IMR-90 (cell line): ENCODE measurements around the gene OR5M8. TPM values are rescaled to one million over a fixed set of nuclear protein-coding genes. Genes with fewer than 3 reads are reported as not detected.

ENCODE experiments used
- ATAC-seq: fragments of 200-7000 bp; cut with Tn5 transposase; 2 replicates; pipeline ENCODE4 v1.9.1; 2020; ENCODE audit warnings: low read depth, mild to moderate bottlenecking, moderate library complexity
- BruUV-seq: library from RNA; stranded (reverse); fragments of 400-500 nt; replicated peaks from 2 replicates; lab custom pipeline; 2021; lab: Mats Ljungman, UMichigan
- CTCF ChIA-PET: fragments of 300-600 bp; formaldehyde crosslinking; extraction: SDS; loops from one replicate; lab custom pipeline; 2021; ENCODE audit warnings: antibody characterized with exemption; lab: Yijun Ruan, JAX
- POLR2A ChIA-PET: fragments of 300-600 bp; sonication (Branson Sonifier 250); formaldehyde crosslinking; loops from one replicate; lab custom pipeline; 2022; ENCODE audit warnings: antibody characterized with exemption; ENCODE audit not compliant: unreplicated experiment; lab: Charles Lee
- DNase-seq: peaks from one replicate; pipeline ENCODE4 v3.0.0; 2013
- H2AFZ ChIP-seq: replicated peaks from 2 replicates; pipeline ENCODE3; 2013; ENCODE audit warnings: low read length, mild to moderate bottlenecking; ENCODE audit not compliant: poor library complexity
- H2AK5ac ChIP-seq: 2 replicates; pipeline ENCODE4 v1.6.1; 2013; ENCODE audit warnings: low read depth, low read length, inconsistent platforms
- H2AK9ac ChIP-seq: replicated peaks from 2 replicates; pipeline ENCODE3; 2013; ENCODE audit warnings: mild to moderate bottlenecking, low read depth, low read length, moderate library complexity; ENCODE audit not compliant: poor library complexity
- H2BK120ac ChIP-seq: 2 replicates; pipeline ENCODE4 v1.6.1; 2013; ENCODE audit warnings: low read depth, low read length, inconsistent platforms
- H2BK15ac ChIP-seq: 3 replicates; pipeline ENCODE4 v1.6.1; 2013; ENCODE audit warnings: low read depth, low read length, inconsistent platforms
- H2BK20ac ChIP-seq: 2 replicates; pipeline ENCODE4 v1.6.1; 2013; ENCODE audit warnings: low read depth, mild to moderate bottlenecking, inconsistent platforms, low read length, moderate library complexity
- H2BK5ac ChIP-seq: 2 replicates; pipeline ENCODE4 v1.6.1; 2013; ENCODE audit warnings: mild to moderate bottlenecking, low read depth, low read length, inconsistent platforms; ENCODE audit not compliant: poor library complexity, severe bottlenecking
- H3K14ac ChIP-seq: replicated peaks from 2 replicates; pipeline ENCODE4 v1.6.1; 2013; ENCODE audit warnings: low read depth, low read length, inconsistent platforms
- H3K18ac ChIP-seq: 2 replicates; pipeline ENCODE4 v1.6.1; 2013; ENCODE audit warnings: low read depth, low read length, control low read depth
- H3K23ac ChIP-seq: 2 replicates; pipeline ENCODE4 v1.6.1; 2013; ENCODE audit warnings: low read depth, low read length, inconsistent platforms
- H3K27ac ChIP-seq: 2 replicates; pipeline ENCODE4 v1.5.1; 2013; ENCODE audit warnings: mild to moderate bottlenecking, control low read depth, low read length; ENCODE audit not compliant: insufficient read depth
- H3K27me3 ChIP-seq: 2 replicates; pipeline ENCODE4 v1.6.1; 2013; ENCODE audit warnings: low read length; ENCODE audit not compliant: control insufficient read depth, insufficient read depth
- H3K36me3 ChIP-seq: 2 replicates; pipeline ENCODE4 v1.6.1; 2013; ENCODE audit warnings: low read length, mixed read lengths; ENCODE audit not compliant: control insufficient read depth, insufficient read depth
- H3K4ac ChIP-seq: 2 replicates; pipeline ENCODE4 v1.6.1; 2013; ENCODE audit warnings: low read depth, low read length, inconsistent platforms
- H3K4me1 ChIP-seq: 2 replicates; pipeline ENCODE4 v1.6.1; 2013; ENCODE audit warnings: low read length, mixed read lengths; ENCODE audit not compliant: control insufficient read depth, insufficient read depth
- H3K4me2 ChIP-seq: 2 replicates; pipeline ENCODE4 v1.6.1; 2013; ENCODE audit warnings: low read depth, mild to moderate bottlenecking, control low read depth, low read length, moderate library complexity
- H3K4me3 ChIP-seq: 2 replicates; pipeline ENCODE4 v1.5.1; 2013; ENCODE audit warnings: low read depth, mild to moderate bottlenecking, control low read depth, low read length, moderate library complexity; ENCODE audit not compliant: insufficient read depth
- H3K56ac ChIP-seq: 2 replicates; pipeline ENCODE4 v1.6.1; 2013; ENCODE audit warnings: low read length, inconsistent platforms; ENCODE audit not compliant: insufficient read depth; ENCODE audit errors: extremely low read depth
- H3K79me1 ChIP-seq, 2 experiments: 2 replicates each; pipeline ENCODE4 v1.6.1; 2013; ENCODE audit warnings: low read length in 2 of 2, inconsistent platforms in 1 of 2, low read depth in 1 of 2
- H3K9ac ChIP-seq: 2 replicates; pipeline ENCODE4 v1.6.1; 2013; ENCODE audit warnings: low read depth, low read length, control low read depth
- H3K9me1 ChIP-seq: 2 replicates; pipeline ENCODE4 v1.6.1; 2013; ENCODE audit warnings: low read length, inconsistent platforms; ENCODE audit not compliant: insufficient read depth
- H3K9me3 ChIP-seq: 2 replicates; pipeline ENCODE4 v1.6.1; 2013; ENCODE audit warnings: low read length; ENCODE audit not compliant: control insufficient read depth, insufficient read depth
- H4K20me1 ChIP-seq: 2 replicates; pipeline ENCODE4 v1.6.1; 2013; ENCODE audit warnings: low read length, inconsistent platforms; ENCODE audit not compliant: insufficient read depth
- H4K5ac ChIP-seq: 2 replicates; pipeline ENCODE4 v1.6.1; 2013; ENCODE audit warnings: mild to moderate bottlenecking, low read depth, low read length, control low read depth
- H4K8ac ChIP-seq, 2 experiments: 2 replicates each; pipeline ENCODE4 v1.6.1; 2013; ENCODE audit warnings: low read depth in 2 of 2, low read length in 2 of 2, control low read depth in 1 of 2, inconsistent platforms in 1 of 2
- H4K91ac ChIP-seq: 2 replicates; pipeline ENCODE4 v1.6.1; 2013; ENCODE audit warnings: low read depth, low read length, inconsistent platforms; ENCODE audit not compliant: insufficient read depth
- CEBPB ChIP-seq: IDR thresholded peaks from 2 replicates; pipeline ENCODE4 v1.6.1; 2012; ENCODE audit warnings: low read depth, low read length, improper control_type of control experiment
- CHD1 ChIP-seq: IDR thresholded peaks from 2 replicates; pipeline ENCODE4 v1.6.1; 2012; ENCODE audit warnings: low read depth, low read length, improper control_type of control experiment
- ELK1 ChIP-seq: fragments of 150-350 bp; IDR thresholded peaks from 2 replicates; pipeline ENCODE4 v1.6.1; 2016; ENCODE audit warnings: low read depth, mild to moderate bottlenecking, low read length, moderate library complexity, borderline replicate concordance
- FOS ChIP-seq: fragments of 150-350 bp; IDR thresholded peaks from 2 replicates; pipeline ENCODE4 v1.6.1; 2016; ENCODE audit warnings: low read depth, low read length
- MAFK ChIP-seq: IDR thresholded peaks from 2 replicates; pipeline ENCODE4 v1.6.1; 2012; ENCODE audit warnings: low read depth, low read length, improper control_type of control experiment
- NFE2L2 ChIP-seq: fragments of 150-350 bp; IDR thresholded peaks from 2 replicates; pipeline ENCODE4 v1.6.1; 2016; ENCODE audit warnings: low read depth, mild to moderate bottlenecking, low read length
- POLR2A ChIP-seq: IDR thresholded peaks from 2 replicates; pipeline ENCODE4 v1.6.1; 2012; ENCODE audit warnings: mild to moderate bottlenecking, low read depth, low read length
- RAD21 ChIP-seq: IDR thresholded peaks from 2 replicates; pipeline ENCODE4 v1.6.1; 2012; ENCODE audit warnings: low read length, improper control_type of control experiment
- RFX5 ChIP-seq: IDR thresholded peaks from 2 replicates; pipeline ENCODE4 v1.8.0; 2012; ENCODE audit warnings: low read depth, mild to moderate bottlenecking, low read length, moderate library complexity
- SMC3 ChIP-seq: fragments of 150-350 bp; IDR thresholded peaks from 2 replicates; pipeline ENCODE4 v1.6.1; 2016; ENCODE audit warnings: low read depth, mild to moderate bottlenecking, antibody characterized with exemption, low read length, moderate library complexity
- WGBS, 2 experiments: methylation state at CpG; one replicate each; pipeline versions ENCODE4 v1.1.5 to v1.1.7; 2013; ENCODE audit warnings: missing lambda C conversion rate in 2 of 2; ENCODE audit not compliant: insufficient read length in 1 of 2; ENCODE audit errors: extremely low coverage in 2 of 2; 5-methylcytosine and 5-hydroxymethylcytosine counted together
- dilution Hi-C: fragments of 300-500 bp; cut with HindIII; formaldehyde crosslinking; loops from one replicate; pipeline ENCODE4 v1.14.3; 2018; ENCODE audit warnings: low sequenced_read_pairs; ENCODE audit not compliant: unreplicated experiment
- in situ Hi-C: fragments of 300-500 bp; cut with MboI; formaldehyde crosslinking; loops from 3 replicates; pipeline ENCODE4 v1.14.3; 2019; ENCODE audit warnings: low sequenced_read_pairs, inconsistent platforms, mixed read lengths
- intact Hi-C: fragments of 100-400 bp; cut with micrococcal nuclease; formaldehyde crosslinking; loops from 2 replicates; pipeline ENCODE4 v1.10.0; 2022
- polyA plus RNA-seq, 3 experiments: library from polyadenylated mRNA; depleted of rRNA; stranded (reverse); fragments of >200 nt; gene quantifications; 2 replicates each; pipeline ENCODE4 v1.2.3, GENCODE V29; 2012; ENCODE audit warnings: low replicate concordance in 1 of 3
- total RNA-seq: library from RNA; depleted of rRNA; stranded (reverse); fragments of >200 nt; gene quantifications from 2 replicates; pipeline ENCODE4 v1.2.3, GENCODE V29; 2012

The OR5M8 gene
- total and polyA plus RNA-seq, 2 of the 4 experiments (the other 2 are of a cell fraction) = not detected

- intact Hi-C loops = no loop called here
- dilution Hi-C loops = no loop called here
- no CpG with 5 or more reads among the region's 1 CpG for WGBS, 2 experiments
These were observed 34.1 kb downstream of the OR5M8 start for GRCh38 chr11:56457076-56457475.

More at GRCh38 chr11:56457076-56457475, 34.1 kb downstream of the OR5M8 start:
- H2AFZ ChIP-seq = no peak overlapping the region
- H2BK15ac ChIP-seq = no peak overlapping the region
- H4K91ac ChIP-seq = no peak overlapping the region
- H2AK9ac ChIP-seq = no peak overlapping the region
- H3K4me1 ChIP-seq = no peaks in the 10 kb centered on the region
- no peaks in the 10 kb centered on the region for H3K79me1 ChIP-seq
- H3K4ac ChIP-seq = no peak overlapping the region
- H4K5ac ChIP-seq = no peak overlapping the region
- H3K18ac ChIP-seq = no peak overlapping the region
- H3K9me1 ChIP-seq = no peaks in the 10 kb centered on the region
- H2BK5ac ChIP-seq = no peak overlapping the region
- DNase-seq = no peak
- no peak overlapping the region for H3K9ac ChIP-seq
- H3K23ac ChIP-seq = no peak overlapping the region
- H3K56ac ChIP-seq = no peak overlapping the region
- CTCF ChIA-PET = no interaction called here
- no peak for ATAC-seq
- no TSS peak for BruUV-seq
- H3K14ac ChIP-seq = no peak overlapping the region
- H3K4me2 ChIP-seq = no peak overlapping the region
- no peak overlapping the region for H3K4me3 ChIP-seq
- H3K36me3 ChIP-seq = no peaks in the 10 kb centered on the region
- H2BK20ac ChIP-seq = no peak overlapping the region
- H4K20me1 ChIP-seq = no peaks in the 10 kb centered on the region
- H4K8ac ChIP-seq = no peak overlapping the region
- H2BK120ac ChIP-seq = no peak overlapping the region
- H3K27ac ChIP-seq = no peak overlapping the region
- POLR2A ChIA-PET = no interaction called here
- no peaks in the 10 kb centered on the region for H3K27me3 ChIP-seq
- peaks cover 5% of the 10 kb centered on the region; the same call in 1 of the 2 replicates for H3K9me3 ChIP-seq
- no peak for TF ChIP-seq FOS
- TF ChIP-seq CHD1 = no peak
- no peak for TF ChIP-seq POLR2A
- TF ChIP-seq MAFK = no peak
- TF ChIP-seq CEBPB = no peak
- no peak for TF ChIP-seq SMC3
- TF ChIP-seq ELK1 = no peak
- TF ChIP-seq RFX5 = no peak
- no peak for TF ChIP-seq NFE2L2
- no peak for TF ChIP-seq RAD21
- in situ Hi-C loops = no loop called here
- H2AK5ac ChIP-seq = no peak overlapping the region
